Left ventricle myocardium inferior (tissue), 1 donor: ENCODE data around the gene BTN1A1. TPM values are rescaled to one million over a fixed set of nuclear protein-coding genes. Genes with fewer than 3 reads are reported as not detected.
"Not testable (repeated sequence)": the region's sequence is repeated elsewhere in the genome, so short reads cannot be mapped to it uniquely, and the experiment has no call there.

Experiments used
- DNase-seq: peaks from one replicate; pipeline ENCODE4 v3.0.0-alpha.2; 2020
- H3K27ac ChIP-seq: fragments of 200-600 bp; replicated peaks from 2 replicates; pipeline ENCODE4 v1.8.0; 2021
- H3K27me3 ChIP-seq: fragments of 200-600 bp; 2 replicates; pipeline ENCODE4 v1.8.0; 2021; ENCODE audit warnings: low read depth
- H3K36me3 ChIP-seq: fragments of 200-600 bp; 2 replicates; pipeline ENCODE4 v1.8.0; 2021
- H3K4me1 ChIP-seq: fragments of 200-600 bp; 2 replicates; pipeline ENCODE4 v1.8.0; 2021
- H3K4me3 ChIP-seq: fragments of 200-600 bp; 2 replicates; pipeline ENCODE4 v1.8.0; 2021; ENCODE audit warnings: mild to moderate bottlenecking, moderate library complexity
- H3K9me3 ChIP-seq: fragments of 200-600 bp; replicated peaks from 2 replicates; pipeline ENCODE4 v1.8.0; 2021
- CTCF ChIP-seq: fragments of 200-600 bp; IDR thresholded peaks from 2 replicates; pipeline ENCODE4 v1.8.0; 2021; ENCODE audit warnings: antibody characterized with exemption, mild to moderate bottlenecking, borderline replicate concordance
- intact Hi-C: fragments of 100-400 bp; cut with micrococcal nuclease; formaldehyde crosslinking; loops from one replicate; pipeline ENCODE4 v1.11.0; 2022
- total RNA-seq: library from RNA; stranded (reverse); fragmentation: NEBNext Ultra II Directional; extraction: Animal tissue kit (Norgen Biotek cat#: 25700); gene quantifications from one replicate; pipeline ENCODE4 v1.2.1, GENCODE V29; 2021
- donor health status: DM: no; HTN: yes; CAD: no; lungs with severe emphysema.

BTN1A1 gene
- total RNA-seq, 1 donor from 2014 or later: not detected

GRCh38 chr6:26457806-26458688 is 42.1 kb upstream of the BTN1A1 start, which contains the start of gene BTN2A1:
Gene BTN2A1 (plus strand): TSS chr6:26457955. CDS start chr6:26458637, 682 bp downstream.
- peaks cover 56% of the 10 kb centered on the region for H3K4me1 ChIP-seq
- H3K27ac ChIP-seq: peak within 1 kb of the TSS; percentile 96
- peaks cover 40% of the 10 kb centered on the region for H3K36me3 ChIP-seq
- H3K9me3 ChIP-seq: no peaks in the 10 kb centered on the region
- no peaks in the 10 kb centered on the region for H3K27me3 ChIP-seq
- intact Hi-C loops: no loop called here
- H3K4me3 ChIP-seq: peak within 1 kb of the TSS; percentile 93
- no peak for TF ChIP-seq CTCF
- peak; percentile 65 for DNase-seq

- Histone ChIP-seq H3K27ac (no peak overlapping the region), H3K4me3 (peak overlapping the region; percentile 93), H3K4me1 (peaks cover 55% of the 10 kb centered on the region), H3K36me3 (peaks cover 52% of the 10 kb centered on the region), H3K9me3 (no peaks in the 10 kb centered on the region), H3K27me3 (no peaks in the 10 kb centered on the region)
- intact Hi-C loops: no loop called here
- DNase-seq: no peak
- no peak for TF ChIP-seq CTCF
These were observed 40.9 kb upstream of the BTN1A1 start for GRCh38 chr6:26459023-26459810.

GRCh38 chr6:26461353-26461752 is 38.8 kb upstream of the BTN1A1 start:
- DNase-seq, H3K9me3 ChIP-seq, intact Hi-C loops, H3K27ac ChIP-seq, H3K27me3 ChIP-seq: not testable (repeated sequence)
- peak overlapping the region; percentile 34 for H3K4me3 ChIP-seq
- H3K36me3 ChIP-seq: peaks cover 73% of the 10 kb centered on the region
- peaks cover 55% of the 10 kb centered on the region for H3K4me1 ChIP-seq

- no peak for TF ChIP-seq CTCF
- Histone ChIP-seq H3K4me3 (no peak overlapping the region), H3K9me3 (no peaks in the 10 kb centered on the region), H3K27ac (no peak overlapping the region), H3K27me3 (no peaks in the 10 kb centered on the region), H3K36me3 (peaks cover 100% of the 10 kb centered on the region), H3K4me1 (peaks cover 35% of the 10 kb centered on the region)
- intact Hi-C loops: no loop called here
- DNase-seq: no peak
These were observed 36.1 kb upstream of the BTN1A1 start for GRCh38 chr6:26464014-26464413.

- intact Hi-C loops: no loop called here
- Histone ChIP-seq H3K36me3 (peaks cover 99% of the 10 kb centered on the region), H3K27ac (no peak overlapping the region), H3K27me3 (no peaks in the 10 kb centered on the region), H3K4me1 (peaks cover 30% of the 10 kb centered on the region), H3K9me3 (no peaks in the 10 kb centered on the region), H3K4me3 (no peak overlapping the region)
- no peak for TF ChIP-seq CTCF
- no peak for DNase-seq
These were observed 35.5 kb upstream of the BTN1A1 start for GRCh38 chr6:26464416-26465131.
